ENCODE measurements around the gene PUS7L. TPM values are rescaled to one million over a fixed set of nuclear protein-coding genes. Genes with fewer than 3 reads are reported as not detected.
"Not testable (repeated sequence)": the region's sequence is repeated elsewhere in the genome, so short reads cannot be mapped to it uniquely, and the experiment has no call there.

Gene PUS7L
- total RNA-seq, 1 donor from 2014 or later: 11.6 TPM

DNA sequence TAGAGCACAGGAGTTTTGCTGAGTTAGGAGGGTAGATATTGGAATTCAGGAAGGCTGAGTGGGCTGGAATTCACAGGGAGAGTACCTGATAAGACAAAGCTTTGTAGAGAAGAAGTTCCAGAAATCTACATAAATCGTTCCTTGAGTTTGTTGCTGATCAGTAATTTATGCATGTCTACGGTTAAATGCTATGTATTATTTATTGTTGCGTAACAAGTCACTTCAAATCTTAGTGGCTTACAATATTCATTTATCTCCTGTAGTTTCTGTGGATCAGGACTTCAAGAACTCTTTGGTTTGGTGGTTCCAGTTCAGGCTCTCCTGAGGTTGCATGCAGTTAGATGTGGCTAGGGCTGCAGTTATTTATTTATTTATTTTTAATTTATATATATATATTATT, 7.8 kb downstream of the PUS7L start:
- DNase-seq (ENCODE audit: extremely low read depth, low read depth, low spot score): no peak

DNA sequence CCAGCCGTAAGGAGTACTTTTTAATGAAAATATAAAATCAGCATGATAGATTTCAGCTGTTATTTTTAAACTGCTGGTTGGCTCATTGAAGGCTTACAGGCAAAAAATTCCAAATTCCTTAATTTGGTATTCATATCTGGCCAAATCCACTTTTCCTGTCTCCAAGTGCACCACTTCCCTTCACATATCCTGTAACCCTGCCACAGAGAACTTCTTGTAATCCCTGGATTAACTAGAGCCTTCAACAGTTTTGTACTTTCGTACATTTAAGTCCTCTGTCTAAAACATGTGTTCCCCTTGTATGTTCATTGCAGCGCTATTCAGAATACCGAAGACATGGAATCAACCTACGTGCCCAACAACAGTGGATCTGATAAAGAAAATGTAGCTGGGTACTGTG, 9.6 kb downstream of the PUS7L start:
- DNase-seq (ENCODE audit: extremely low read depth, low read depth, low spot score): no peak

DNA sequence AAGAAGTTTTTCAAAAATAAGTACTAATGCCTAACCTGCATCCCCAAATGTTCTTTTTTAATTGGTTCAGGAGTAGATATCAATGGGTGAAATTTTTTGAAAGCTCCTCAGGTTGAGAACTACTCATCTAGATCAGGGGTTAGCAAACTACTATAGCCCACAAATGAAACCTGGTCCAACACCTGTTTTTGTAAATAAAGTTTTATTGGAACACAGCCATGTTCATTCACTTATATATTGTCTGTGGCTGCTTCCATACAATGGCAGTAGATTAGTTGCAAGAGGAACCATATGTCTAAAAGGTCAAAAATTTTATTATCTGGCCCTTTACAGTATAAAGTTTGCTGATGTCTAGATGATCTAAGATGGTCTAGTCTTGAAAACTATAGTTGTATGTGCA, 13.8 kb downstream of the PUS7L start:
- DNase-seq (ENCODE audit: extremely low read depth, low read depth, low spot score): no peak

- no peak for DNase-seq (ENCODE audit: extremely low read depth, low read depth, low spot score)
Observed at GRCh38 chr12:43742106-43742505, 16.5 kb downstream of the PUS7L start.

DNA sequence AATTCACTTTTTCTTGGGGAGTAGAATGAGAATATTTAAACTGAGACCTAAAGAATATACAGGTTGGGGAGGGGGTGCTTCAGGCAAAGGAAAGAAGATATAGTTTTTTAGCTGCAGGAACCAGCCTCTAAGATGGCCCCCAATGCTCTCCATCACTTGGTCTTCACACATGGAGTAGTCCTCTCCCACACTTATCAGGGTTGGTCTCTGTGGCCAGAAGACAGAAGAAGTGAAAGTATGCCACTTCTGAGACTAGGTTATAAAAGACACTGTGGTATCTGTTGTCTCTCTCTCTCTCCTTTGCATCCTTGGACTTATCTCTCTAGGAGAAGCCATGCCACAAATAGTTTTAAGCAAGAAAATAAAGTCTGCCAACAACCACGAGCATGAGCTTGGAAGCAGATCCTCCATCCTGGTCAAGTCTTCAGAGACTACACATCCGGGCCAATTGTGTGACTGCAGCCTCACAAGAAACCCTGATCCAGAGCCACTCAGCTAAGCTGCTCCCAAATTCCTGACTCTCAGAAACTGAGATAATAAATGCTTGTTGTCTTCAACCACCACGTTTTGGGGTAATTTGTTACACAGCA, 18.0 kb downstream of the PUS7L start:
- DNase-seq (ENCODE audit: extremely low read depth, low read depth, low spot score): no peak

- no peak for DNase-seq (ENCODE audit: extremely low read depth, low read depth, low spot score)
Observed at GRCh38 chr12:43737646-43738045, 20.9 kb downstream of the PUS7L start.

DNA sequence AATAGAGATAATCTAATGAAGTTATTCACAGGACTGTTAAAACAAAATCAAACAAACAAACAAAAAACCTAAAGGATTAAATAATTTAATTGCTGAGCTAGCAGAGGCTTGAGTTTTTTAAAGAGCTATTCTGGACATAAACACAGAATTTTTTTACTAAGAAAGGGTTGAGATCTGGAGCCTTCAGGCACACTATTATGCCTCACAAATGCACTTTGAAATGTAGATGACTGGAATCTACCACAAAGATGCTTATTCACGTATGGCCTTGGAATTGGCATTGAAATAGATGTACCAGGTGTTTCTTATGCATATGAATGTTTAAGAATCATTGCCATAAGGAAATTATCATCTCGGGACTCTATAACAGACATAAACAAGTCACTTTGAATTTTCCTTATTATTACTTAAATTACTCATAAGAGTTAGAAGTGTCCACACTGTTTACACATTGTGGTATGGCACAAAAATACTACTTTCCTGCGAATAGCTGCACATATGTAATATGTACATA, 21.6 kb downstream of the PUS7L start:
- DNase-seq (ENCODE audit: extremely low read depth, low read depth, low spot score): no peak

DNA sequence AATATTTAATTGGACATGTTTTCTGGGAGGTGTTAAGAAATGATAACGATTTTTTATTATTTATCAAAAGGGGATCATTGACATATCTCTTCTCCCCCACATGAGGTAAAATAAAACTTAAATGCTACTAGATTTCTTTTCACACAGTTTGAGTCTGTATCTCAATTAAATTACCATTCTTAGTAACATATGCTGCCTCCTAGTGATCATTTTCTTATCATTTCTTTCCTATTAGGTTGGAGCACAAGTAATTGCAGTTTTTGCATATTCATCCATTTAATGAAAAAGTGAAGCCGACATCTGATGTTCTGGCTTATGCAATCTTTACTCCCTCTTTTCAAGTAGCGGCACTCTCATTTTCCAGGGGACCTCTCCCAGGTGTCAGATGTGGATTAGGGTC, 24.9 kb downstream of the PUS7L start:
- DNase-seq (ENCODE audit: extremely low read depth, low read depth, low spot score): no peak

DNA sequence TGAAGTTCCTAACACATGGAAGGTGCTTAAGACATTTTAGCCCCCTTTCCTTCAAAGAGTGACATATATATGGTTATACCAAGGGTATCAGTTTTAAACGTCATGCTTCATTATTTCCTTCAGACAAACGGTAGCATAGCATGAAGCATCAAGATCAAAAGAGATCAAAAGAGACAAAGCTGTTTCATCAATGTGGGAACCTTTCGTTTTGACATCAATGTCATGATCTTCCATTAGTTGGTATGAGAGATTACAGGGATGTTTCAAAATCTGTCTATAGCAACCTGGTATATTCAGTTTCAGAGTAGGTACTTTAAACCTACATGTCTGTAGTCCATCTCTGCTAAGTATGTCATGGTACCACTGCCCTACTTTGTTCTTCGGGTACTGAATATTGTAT, 28.3 kb downstream of the PUS7L start:
- DNase-seq (ENCODE audit: extremely low read depth, low read depth, low spot score): no peak

GRCh38 chr12:43728698-43729097, 29.9 kb downstream of the PUS7L start:
- no peak for DNase-seq (ENCODE audit: extremely low read depth, low read depth, low spot score)

DNA sequence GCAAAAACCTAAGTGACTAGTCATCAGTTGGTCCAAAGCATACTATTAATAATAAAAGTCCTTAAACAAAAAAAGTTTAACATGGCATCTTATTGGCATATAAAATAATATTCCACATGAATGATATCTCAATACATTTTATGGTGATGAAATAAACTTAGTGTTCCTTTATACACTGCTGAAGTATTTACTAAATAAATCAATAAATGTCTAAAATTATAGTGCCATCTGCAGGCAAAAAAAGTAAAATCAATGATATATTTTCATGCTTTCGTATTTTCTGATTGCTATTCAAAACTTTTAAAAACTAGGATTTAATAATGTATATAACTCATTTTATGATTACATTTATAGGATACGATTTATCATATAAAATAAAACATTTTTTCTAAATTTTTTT, 30.5 kb downstream of the PUS7L start:
- no peak for DNase-seq (ENCODE audit: extremely low read depth, low read depth, low spot score)

GRCh38 chr12:43723134-43723533, 35.5 kb downstream of the PUS7L start:
- no peak for DNase-seq (ENCODE audit: extremely low read depth, low read depth, low spot score)

GRCh38 chr12:43722621-43723020, 36.0 kb downstream of the PUS7L start:
- DNase-seq (ENCODE audit: extremely low read depth, low read depth, low spot score): no peak

GRCh38 chr12:43711348-43711747, 47.2 kb downstream of the PUS7L start:
- DNase-seq (ENCODE audit: extremely low read depth, low read depth, low spot score): no peak

GRCh38 chr12:43703772-43704171, 54.8 kb downstream of the PUS7L start:
- not testable (repeated sequence) for DNase-seq (ENCODE audit: extremely low read depth, low read depth, low spot score)

GRCh38 chr12:43701194-43701593, 57.4 kb downstream of the PUS7L start:
- DNase-seq (ENCODE audit: extremely low read depth, low read depth, low spot score): not testable (repeated sequence)

DNA sequence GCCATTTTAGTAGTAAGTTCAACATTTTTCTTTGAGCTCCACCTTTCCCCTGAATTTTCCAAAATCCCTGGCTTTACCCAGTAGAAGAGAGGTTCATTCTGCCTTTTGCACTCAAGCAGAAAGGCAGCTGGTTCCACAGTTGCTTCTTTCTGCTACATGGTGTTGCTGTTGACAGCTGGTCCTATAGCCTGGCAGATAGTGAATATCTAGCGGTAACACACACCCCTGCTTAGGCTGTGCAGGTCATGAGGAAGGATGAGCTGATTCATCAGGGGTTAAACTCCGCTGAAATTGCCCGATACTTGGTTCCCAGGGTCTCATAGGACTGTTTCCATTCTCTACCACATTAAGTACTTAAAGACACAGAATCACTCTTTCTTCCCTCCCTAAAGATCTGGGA, 62.4 kb downstream of the PUS7L start:
- no peak for DNase-seq (ENCODE audit: extremely low read depth, low read depth, low spot score)

DNA sequence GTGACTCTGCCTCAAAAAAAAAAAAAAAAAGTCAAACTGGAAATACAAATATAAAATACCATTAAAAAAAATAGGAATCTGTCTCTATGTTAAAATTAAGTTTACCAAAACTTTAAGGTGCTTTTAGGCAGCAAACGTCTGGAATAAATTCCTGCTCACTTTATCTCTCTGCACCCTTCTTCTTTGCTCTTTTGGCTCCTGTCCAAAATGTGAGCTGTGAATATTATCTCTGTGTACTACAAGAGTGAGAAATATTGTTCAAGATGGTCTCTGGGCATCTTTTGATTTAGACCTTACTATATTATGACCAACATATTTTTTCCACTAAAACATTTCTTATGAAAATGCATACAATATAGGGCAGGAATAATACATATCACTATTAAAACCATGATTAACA, 63.7 kb downstream of the PUS7L start:
- DNase-seq (ENCODE audit: extremely low read depth, low read depth, low spot score): no peak

- DNase-seq (ENCODE audit: extremely low read depth, low read depth, low spot score): no peak
Observed at GRCh38 chr12:43692064-43692463, 66.5 kb downstream of the PUS7L start.

DNA sequence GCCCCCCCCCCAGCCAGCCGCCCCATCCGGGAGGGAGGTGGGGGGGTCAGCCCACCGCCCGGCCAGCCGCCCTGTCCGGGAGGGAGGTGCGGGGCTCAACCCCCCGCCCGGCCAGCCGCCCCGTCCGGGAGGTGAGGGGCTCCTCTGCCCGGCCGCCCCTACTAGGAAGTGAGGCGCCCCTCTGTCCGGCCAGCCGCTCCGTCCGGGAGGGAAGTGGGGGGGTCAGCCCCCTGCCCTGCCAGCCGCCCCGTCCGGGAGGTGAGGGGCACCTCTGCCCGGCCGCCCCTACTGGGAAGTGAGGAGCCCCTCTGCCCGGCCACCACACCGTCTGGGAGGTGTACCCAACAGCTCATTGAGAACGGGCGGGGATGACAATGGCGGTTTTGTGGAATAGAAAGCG, 73.1 kb downstream of the PUS7L start:
- DNase-seq (ENCODE audit: extremely low read depth, low read depth, low spot score): not testable (repeated sequence)

DNA sequence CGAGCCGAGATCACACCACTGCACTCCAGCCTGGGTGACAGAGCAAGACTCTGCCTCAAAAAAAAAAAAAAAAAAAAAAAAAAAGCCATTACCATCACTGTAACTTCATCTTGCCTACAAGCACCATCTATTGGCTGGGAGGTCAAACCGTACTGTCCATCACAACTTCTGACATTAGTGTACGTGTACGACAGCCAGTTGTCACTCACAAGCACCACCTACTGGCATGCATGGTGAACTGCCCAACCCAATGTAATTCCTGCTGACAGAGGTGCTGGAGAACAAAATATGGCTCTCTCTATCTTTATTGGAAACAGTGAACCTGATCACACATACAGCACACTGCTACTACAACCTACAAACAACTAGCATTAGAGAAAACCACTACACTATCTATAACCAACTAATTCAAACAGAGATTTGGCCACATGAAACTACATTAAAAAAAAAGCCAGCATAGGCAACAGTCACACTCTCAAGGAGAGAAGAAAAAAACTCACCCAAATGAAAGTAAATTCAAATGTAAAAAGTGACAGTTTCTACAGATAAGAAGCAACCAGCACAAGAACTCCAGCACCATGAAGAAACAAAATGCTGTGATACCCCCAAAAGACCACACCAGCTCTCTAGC, 82.3 kb downstream of the PUS7L start:
- DNase-seq (ENCODE audit: extremely low read depth, low read depth, low spot score): no peak

DNA sequence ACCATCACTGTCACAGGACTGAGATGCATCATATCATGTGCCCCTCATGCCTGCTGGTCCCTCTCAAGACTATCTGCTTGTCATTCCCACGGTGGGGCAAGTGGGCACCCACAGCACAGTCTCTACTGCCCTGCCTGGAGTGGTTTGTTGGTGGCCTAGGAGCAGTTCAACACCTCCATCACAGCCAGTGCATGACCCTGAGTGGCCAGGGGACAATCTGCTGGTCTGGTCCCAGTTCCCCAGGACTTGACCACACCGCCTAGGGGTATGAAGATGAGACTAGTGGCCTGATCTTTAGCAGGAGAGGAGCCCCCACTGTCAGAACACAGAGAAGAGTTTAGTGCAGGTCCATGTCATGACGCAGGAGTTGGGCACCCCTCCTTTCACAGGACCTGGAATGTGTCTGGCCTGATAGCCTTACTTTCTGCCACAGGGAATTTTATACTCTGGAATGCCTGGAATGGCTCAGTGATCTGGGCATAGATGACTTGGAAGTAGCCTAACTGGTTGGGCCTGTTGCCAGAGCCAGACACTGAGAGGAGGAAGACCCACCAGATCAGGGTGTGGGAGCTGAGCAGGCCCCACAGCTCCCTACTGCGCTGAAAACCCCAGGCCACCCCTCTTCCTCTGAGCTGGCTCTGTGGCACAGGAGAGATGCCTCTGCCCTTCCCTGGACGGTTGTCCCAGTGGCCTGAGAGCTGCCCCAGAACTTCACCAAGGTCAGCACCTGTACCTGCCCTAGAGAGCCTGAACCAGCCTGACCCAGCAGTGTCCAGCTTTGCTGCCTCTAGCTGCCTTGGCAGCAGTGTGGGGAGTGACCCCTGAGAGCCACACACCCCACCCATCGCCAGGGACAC, 83.3 kb downstream of the PUS7L start:
- no peak for DNase-seq (ENCODE audit: extremely low read depth, low read depth, low spot score)
